Natural killer cell treated with Interleukin-12 subunit alpha and Interleukin-12 subunit beta and Interleukin-15 and Interleukin-18, amount 100 ng/mL, for 72 hours (primary cell): Measurements from ENCODE around the gene NOS1AP. TPM values are rescaled to one million over a fixed set of nuclear protein-coding genes. Genes with fewer than 3 reads are reported as not detected.

ENCODE experiments used
- ATAC-seq, 2 donors: fragments of 150-1000 bp; cut with Tn5 transposase in 1 of 2; sonication (Bioruptor Pico), chemical (Tn5 transposase) in 1 of 2; 2 replicates each; pipeline ENCODE4 v1.10.0; 2021
- DNase-seq: peaks from one replicate; pipeline ENCODE4 v3.0.0; 2022; ENCODE audit warnings: low spot score
- H3K27ac Mint-ChIP-seq, 2 donors: 1 replicate in 1 of 2; 2 replicates in 1 of 2; pipeline ENCODE4 v1.8.0; 2022; ENCODE audit warnings: mixed read lengths in 2 of 2, mild to moderate bottlenecking in 1 of 2, moderate library complexity in 1 of 2
- H3K27me3 Mint-ChIP-seq, 2 donors: 1 replicate in 1 of 2; 2 replicates in 1 of 2; pipeline ENCODE4 v1.8.0; 2022; ENCODE audit warnings: mixed read lengths in 2 of 2
- H3K36me3 Mint-ChIP-seq: one replicate; pipeline ENCODE4 v1.8.0; 2022; ENCODE audit warnings: mixed read lengths
- H3K4me1 Mint-ChIP-seq, 2 donors: 1 replicate in 1 of 2; 2 replicates in 1 of 2; pipeline ENCODE4 v1.8.0; 2022; ENCODE audit warnings: low read depth in 2 of 2, mixed read lengths in 2 of 2, mild to moderate bottlenecking in 1 of 2
- H3K4me3 Mint-ChIP-seq: one replicate; pipeline ENCODE4 v1.8.0; 2022; ENCODE audit warnings: mixed read lengths
- H3K9me3 Mint-ChIP-seq: 2 replicates; pipeline ENCODE4 v1.8.0; 2022; ENCODE audit warnings: mixed read lengths
- total RNA-seq, 2 donors: library from RNA; stranded (reverse); gene quantifications; one replicate each; pipeline ENCODE4 v1.2.3, GENCODE V29; 2022

Gene NOS1AP
- total RNA-seq, 2 donors from 2014 or later: 0.12 TPM; not detected in 1

DNA sequence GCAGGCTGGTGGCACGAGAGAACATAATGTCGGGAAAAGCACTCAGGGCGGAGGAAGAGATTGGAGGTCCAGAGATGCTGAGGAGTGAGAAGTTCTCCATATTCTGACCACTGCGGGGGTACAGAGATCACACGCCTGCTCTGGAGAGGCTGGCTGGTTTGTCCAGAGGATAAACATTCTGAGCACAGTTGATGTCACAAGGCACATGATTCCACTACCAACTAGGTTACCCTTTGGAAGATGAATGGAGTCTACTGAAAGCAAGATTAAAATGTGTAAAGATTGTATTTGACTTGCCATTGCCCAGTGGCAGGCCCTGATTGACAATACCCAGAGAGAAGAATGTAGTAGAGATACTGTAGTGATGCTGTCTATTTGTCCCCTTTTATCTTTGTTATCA is 307.2 kb downstream of the NOS1AP start, which contains the start of gene SPATA46:
TSS of gene SPATA46 (minus strand) at position 164 of the 400 bp plus-strand sequence. CDS start at position 100, 64 bp downstream.
- H3K27ac Mint-ChIP-seq: no peak within 1 kb of the TSS
- no peaks in the 10 kb centered on the region for H3K36me3 Mint-ChIP-seq
- ATAC-seq: no peak
- no peak for DNase-seq
- H3K4me1 Mint-ChIP-seq: peaks cover 6 to 9% of the 10 kb centered on the region in 2 donors
- H3K27me3 Mint-ChIP-seq: peaks cover 0 to 2% of the 10 kb centered on the region in 2 donors
- H3K4me3 Mint-ChIP-seq: no peak within 1 kb of the TSS
- H3K9me3 Mint-ChIP-seq: no peaks in the 10 kb centered on the region

DNA sequence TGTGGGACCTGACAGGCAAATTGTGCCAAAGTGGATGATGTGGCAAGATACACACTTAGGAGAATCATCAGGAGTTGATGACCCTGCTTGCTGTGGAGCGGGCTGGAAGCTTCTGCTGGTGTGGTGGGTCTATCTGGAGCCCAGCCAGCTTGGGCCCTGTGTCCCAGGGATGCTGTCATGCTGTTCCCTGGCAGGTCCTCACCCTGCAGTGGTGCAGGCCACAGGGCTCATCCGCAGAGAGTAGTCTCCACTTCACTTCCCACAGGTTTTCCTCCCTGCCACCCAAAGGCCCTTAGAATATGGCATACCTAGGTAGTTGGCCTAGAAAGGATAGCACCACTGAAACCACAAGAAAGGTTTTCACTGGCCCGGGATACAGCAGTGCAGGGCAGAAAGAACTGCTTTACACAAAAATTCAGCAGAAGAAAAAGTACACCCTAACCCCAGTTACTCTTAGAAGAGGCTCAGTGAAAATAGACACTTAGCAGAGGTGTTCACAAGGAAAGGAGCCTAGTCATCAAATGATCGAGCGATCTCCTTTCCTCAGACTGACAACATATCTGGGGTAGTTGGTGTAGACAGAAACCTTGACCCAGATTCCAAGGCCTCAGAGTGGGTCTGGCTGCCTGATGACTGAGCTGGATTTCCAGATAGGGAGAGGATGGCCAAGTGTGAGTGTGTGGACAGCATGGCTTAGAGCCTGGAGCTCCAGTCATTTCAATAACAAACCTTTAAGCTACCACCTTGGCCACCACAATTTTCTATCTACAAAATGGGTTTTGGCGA is 310.8 kb downstream of the NOS1AP start:
- H3K27me3 Mint-ChIP-seq: no peaks in the 10 kb centered on the region
- H3K9me3 Mint-ChIP-seq: no peaks in the 10 kb centered on the region
- no peak overlapping the region for H3K4me3 Mint-ChIP-seq

DNA sequence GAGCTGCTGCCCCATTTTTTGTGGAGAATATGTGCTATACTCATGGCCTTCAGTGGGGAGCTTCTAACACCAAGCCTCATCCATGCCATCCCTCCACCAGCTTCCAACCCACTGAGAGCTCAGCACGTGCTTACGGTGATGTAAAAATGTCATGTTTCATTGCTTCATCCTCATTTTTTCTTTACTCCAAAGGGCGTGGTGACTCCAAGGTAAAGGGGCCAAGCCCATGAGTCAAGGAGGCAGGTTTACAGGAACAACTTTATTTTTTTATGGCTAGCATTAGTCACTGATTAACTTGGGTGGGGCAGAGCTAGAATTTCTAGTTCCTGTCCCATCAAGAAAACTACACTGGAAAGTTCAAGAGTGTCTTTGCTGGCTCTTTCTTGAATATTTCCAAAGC is 311.9 kb downstream of the NOS1AP start, which contains the start of gene C1orf226:
TSS of gene C1orf226 (plus strand) at position 346 of the 400 bp plus-strand sequence. CDS start 174 bp downstream, outside the sequence.
- ATAC-seq (no peak), DNase-seq (no peak)
- Mint-ChIP-seq H3K9me3 (no peaks in the 10 kb centered on the region), H3K4me1 (peaks cover 0 to 4% of the 10 kb centered on the region in 2 donors), H3K27ac (no peak within 1 kb of the TSS), H3K27me3 (no peaks in the 10 kb centered on the region), H3K36me3 (no peaks in the 10 kb centered on the region), H3K4me3 (no peak within 1 kb of the TSS)

More for the DNA sequence above, 310.8 kb downstream of the NOS1AP start:
- ATAC-seq: no peak
- H3K36me3 Mint-ChIP-seq: no peaks in the 10 kb centered on the region
- H3K27ac Mint-ChIP-seq: no peak overlapping the region
- DNase-seq: no peak
- peaks cover 0 to 2% of the 10 kb centered on the region in 2 donors for H3K4me1 Mint-ChIP-seq

DNA sequence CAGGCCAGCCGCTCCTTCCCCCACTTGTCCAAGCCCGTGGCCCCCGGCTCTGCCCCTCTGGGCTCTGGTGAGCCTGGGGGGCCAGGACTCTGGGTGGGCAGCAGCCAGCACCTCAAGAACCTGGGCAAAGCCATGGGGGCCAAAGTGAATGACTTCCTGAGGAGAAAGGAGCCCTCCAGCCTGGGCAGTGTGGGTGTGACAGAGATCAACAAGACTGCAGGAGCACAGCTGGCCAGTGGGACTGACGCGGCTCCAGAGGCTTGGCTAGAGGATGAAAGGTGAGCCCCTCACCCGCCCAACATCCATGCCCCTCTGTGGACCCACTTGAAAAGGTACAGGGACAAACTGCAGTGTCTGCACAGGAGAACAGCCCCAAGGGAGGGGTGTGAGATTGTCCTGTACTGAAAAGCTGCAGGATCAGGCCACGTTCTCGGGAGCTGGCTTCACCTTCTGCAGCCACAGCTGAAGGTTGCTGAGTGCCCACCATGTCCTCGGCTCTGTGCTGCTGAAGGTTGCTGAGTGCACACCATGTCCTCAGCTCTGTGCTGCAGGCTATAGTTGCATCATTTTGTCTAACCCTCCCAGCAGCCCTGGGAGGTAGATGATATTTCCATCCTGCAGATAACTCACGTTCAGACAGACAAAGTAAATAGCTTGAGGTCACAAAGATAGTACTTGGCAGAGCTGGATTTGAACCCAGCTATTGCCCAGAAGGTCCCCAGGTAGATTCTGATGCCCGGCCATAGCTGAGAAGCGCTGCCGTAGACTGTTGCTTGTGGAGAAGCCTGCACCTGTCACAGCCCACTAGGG is 312.7 kb downstream of the NOS1AP start:
- no peaks in the 10 kb centered on the region for H3K9me3 Mint-ChIP-seq
- H3K4me3 Mint-ChIP-seq: no peak overlapping the region
- DNase-seq (no peak), ATAC-seq (no peak)
- peaks cover 0 to 4% of the 10 kb centered on the region in 2 donors for H3K4me1 Mint-ChIP-seq
- no peaks in the 10 kb centered on the region for H3K27me3 Mint-ChIP-seq
- no peaks in the 10 kb centered on the region for H3K36me3 Mint-ChIP-seq
- H3K27ac Mint-ChIP-seq: no peak overlapping the region

DNA sequence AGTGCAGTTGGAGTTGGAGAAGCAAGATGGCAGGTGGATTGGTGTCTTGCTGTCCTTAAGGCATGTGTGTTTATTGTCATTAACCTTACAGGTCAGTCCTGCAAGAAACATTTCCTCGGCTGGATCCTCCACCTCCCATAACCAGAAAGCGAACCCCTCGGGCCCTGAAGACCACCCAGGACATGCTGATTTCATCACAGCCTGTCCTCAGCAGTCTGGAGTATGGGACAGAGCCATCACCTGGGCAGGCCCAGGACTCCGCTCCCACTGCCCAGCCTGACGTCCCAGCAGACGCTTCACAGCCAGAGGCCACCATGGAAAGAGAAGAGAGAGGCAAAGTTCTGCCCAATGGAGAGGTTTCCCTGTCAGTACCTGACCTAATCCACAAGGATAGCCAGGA is 313.6 kb downstream of the NOS1AP start:
- ATAC-seq: no peak
- H3K9me3 Mint-ChIP-seq: no peaks in the 10 kb centered on the region
- H3K27ac Mint-ChIP-seq: no peak overlapping the region
- H3K4me3 Mint-ChIP-seq: no peak overlapping the region
- H3K36me3 Mint-ChIP-seq: no peaks in the 10 kb centered on the region
- H3K4me1 Mint-ChIP-seq: peaks cover 0 to 4% of the 10 kb centered on the region in 2 donors
- no peak for DNase-seq
- H3K27me3 Mint-ChIP-seq: no peaks in the 10 kb centered on the region

DNA sequence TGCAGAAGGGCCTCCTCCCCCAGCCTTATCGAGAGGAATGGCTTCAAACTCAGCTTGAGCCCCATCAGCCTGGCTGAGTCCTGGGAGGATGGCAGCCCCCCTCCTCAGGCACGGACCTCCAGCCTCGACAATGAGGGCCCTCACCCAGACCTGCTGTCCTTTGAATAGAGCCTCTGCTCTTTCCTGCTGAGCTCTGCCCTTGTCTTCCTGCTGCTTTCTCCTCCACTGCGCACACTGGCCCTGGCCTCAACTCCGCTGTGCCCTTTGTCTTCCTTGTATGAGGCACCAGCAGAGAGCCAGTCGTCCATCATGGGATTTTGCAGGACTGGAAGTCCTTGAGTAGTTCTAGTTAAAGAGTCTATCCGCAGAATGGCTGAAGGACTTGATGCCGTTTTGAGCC is 314.0 kb downstream of the NOS1AP start:
- Mint-ChIP-seq H3K9me3 (no peaks in the 10 kb centered on the region), H3K4me3 (no peak overlapping the region), H3K27me3 (no peaks in the 10 kb centered on the region), H3K4me1 (peaks cover 0 to 4% of the 10 kb centered on the region in 2 donors), H3K36me3 (no peaks in the 10 kb centered on the region), H3K27ac (no peak overlapping the region)
- DNase-seq (no peak), ATAC-seq (no peak)

DNA sequence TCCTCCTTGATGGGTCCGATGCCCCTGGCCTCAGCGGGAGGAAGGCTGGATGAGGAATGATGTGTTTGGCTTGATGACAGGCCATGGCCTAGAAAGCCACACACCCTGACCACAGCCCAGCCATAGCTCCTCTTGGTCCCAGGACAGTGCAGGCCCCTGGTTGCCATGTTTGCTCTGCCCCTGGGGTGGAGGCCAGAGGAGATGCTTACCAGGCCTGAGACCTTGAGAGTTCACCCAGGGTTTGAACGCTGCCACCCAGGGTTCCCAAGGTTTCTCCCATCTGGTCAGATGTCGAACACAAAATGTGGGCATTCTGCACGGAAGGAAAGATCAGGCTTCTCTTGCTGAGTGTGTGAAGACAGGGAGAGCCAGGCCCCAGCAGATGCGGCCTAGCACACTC is 314.6 kb downstream of the NOS1AP start:
- H3K27me3 Mint-ChIP-seq: no peaks in the 10 kb centered on the region
- no peaks in the 10 kb centered on the region for H3K36me3 Mint-ChIP-seq
- H3K9me3 Mint-ChIP-seq: no peaks in the 10 kb centered on the region
- ATAC-seq (no peak), DNase-seq (no peak)
- H3K4me3 Mint-ChIP-seq: no peak overlapping the region
- no peak overlapping the region for H3K27ac Mint-ChIP-seq
- H3K4me1 Mint-ChIP-seq: peaks cover 3 to 10% of the 10 kb centered on the region in 2 donors

DNA sequence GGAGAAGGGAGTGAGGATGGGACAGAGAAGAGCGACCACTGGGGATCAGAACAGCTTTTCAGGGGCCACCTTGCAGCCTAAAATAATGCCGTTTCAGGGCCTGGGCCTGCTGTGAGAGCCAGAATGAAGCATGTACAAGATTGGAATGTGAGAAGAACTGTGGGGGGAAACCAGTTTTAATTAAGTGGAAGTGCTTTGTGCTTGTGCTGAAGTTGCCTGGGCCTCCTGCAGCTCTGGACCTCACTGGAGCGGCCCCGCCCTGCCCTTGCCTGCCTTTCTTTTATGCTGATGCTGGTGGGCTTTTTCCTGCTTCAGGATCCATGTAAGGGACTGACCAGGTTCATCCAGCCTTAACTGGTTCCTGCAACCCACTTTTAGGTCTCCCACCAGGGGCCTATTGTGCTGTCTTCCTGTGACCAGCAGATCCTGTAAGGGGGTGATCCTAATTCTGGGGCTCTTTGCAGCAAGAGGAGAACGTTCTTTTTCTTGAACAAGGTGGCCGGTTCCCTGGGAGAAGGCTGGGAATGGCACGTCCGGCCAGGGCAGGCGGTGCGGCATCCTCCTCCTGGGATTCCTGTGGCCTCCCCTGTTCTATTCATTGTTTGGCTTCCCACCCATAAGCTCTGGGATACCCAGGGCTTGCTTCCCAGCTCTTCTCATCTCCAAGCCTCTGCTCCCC is 315.2 kb downstream of the NOS1AP start:
- no peaks in the 10 kb centered on the region for H3K27me3 Mint-ChIP-seq
- no peak overlapping the region for H3K4me3 Mint-ChIP-seq
- DNase-seq: no peak
- H3K27ac Mint-ChIP-seq: peak overlapping the region in 1 of 2 donors; percentile 79
- ATAC-seq: no peak
- no peaks in the 10 kb centered on the region for H3K9me3 Mint-ChIP-seq
- H3K36me3 Mint-ChIP-seq: no peaks in the 10 kb centered on the region
- H3K4me1 Mint-ChIP-seq: peaks cover 9 to 16% of the 10 kb centered on the region in 2 donors

DNA sequence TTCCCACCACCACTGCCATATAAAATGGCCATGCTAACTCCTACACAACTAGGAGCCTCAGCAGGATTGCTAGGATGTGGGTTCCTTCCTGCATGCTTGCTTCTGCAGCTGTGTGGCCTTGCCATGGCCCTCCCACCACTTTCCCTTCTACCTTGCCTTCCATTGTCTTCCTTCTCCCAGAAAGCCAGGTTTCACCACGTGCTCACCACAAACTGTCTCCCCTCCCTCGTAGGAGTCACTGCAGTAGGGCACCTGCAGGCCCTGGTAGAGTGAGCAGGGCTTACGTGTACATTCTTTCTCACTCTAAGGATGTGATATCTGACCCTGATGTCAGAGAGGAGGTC is 315.8 kb downstream of the NOS1AP start:
- peak overlapping the region in 1 of 2 donors; percentile 79 for H3K27ac Mint-ChIP-seq
- no peaks in the 10 kb centered on the region for H3K9me3 Mint-ChIP-seq
- DNase-seq (no peak), ATAC-seq (no peak)
- H3K36me3 Mint-ChIP-seq: no peaks in the 10 kb centered on the region
- H3K4me1 Mint-ChIP-seq: peaks cover 13 to 21% of the 10 kb centered on the region in 2 donors
- H3K27me3 Mint-ChIP-seq: no peaks in the 10 kb centered on the region
- no peak overlapping the region for H3K4me3 Mint-ChIP-seq

DNA sequence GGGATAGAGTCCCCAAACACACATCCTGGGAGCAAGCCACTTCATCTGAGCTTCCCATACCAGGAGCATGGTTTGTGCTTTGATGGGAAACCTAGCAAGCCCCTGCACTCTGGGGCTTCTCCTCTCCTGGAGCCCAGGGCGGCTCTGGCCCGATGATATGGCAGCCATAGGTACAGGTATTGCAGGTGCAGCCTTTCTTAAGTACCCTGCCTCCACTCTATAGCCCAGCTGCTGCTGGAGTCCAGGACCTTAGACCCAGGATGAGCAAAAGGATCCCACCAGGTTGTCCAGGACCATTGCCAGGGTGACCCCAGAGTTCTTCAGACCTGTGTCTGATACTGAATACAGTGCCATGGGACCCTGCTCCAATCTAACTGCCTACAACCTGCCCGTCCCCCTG is 316.2 kb downstream of the NOS1AP start:
- ATAC-seq (no peak), DNase-seq (no peak)

DNA sequence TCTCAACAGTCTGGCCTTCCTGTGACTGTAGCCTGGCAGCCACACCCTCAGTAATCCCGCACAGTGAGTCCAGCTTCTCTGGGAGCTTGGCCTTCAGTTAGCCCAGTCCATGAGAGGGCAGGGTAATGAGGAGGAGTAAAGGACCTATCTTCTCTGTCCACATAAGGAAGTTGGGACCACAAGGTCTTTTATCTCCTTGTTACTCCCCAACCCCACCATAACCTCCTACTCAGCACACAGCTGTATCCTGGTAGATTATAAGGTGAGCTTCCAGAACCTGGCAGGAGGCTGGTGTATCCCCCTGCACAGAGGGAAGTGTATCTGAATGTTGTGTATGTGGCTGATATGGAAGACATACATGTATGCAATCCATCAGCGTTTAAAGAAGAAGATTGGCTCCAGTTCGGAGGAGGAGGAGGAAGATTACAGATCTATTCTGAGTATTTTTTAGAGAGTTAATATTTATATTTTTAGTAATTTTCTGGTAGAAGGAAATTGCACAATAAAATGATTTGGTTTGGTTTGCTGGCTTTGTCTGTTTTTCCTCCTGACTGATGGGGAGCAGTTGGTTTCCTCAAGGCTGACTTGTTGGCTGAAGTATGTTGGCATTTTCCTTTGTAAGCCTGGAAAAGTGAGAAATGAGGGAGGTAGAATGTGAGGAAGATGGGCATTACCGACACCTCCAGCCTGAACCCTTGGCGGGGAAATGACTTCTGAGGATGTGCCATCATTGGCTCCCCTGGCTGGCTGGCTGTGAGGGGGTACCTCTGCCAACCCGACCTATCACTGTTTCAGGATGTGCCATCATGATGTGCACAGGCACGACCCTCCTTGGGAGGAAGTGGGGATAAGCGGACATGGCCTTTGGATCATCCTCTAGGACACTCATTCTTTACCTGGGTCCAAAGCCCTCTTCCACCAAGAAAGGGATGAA is 317.1 kb downstream of the NOS1AP start:
- Mint-ChIP-seq H3K27ac (no peak overlapping the region), H3K36me3 (no peaks in the 10 kb centered on the region), H3K9me3 (no peaks in the 10 kb centered on the region), H3K27me3 (no peaks in the 10 kb centered on the region), H3K4me1 (peaks cover 20 to 33% of the 10 kb centered on the region in 2 donors), H3K4me3 (no peak overlapping the region)
- DNase-seq: no peak
- no peak for ATAC-seq

More for the DNA sequence above, 316.2 kb downstream of the NOS1AP start:
- H3K4me1 Mint-ChIP-seq: peaks cover 18 to 25% of the 10 kb centered on the region in 2 donors
- H3K36me3 Mint-ChIP-seq: no peaks in the 10 kb centered on the region
- H3K9me3 Mint-ChIP-seq: no peaks in the 10 kb centered on the region
- H3K27ac Mint-ChIP-seq: peak overlapping the region in 1 of 2 donors; percentile 79
- H3K4me3 Mint-ChIP-seq: no peak overlapping the region
- no peaks in the 10 kb centered on the region for H3K27me3 Mint-ChIP-seq

DNA sequence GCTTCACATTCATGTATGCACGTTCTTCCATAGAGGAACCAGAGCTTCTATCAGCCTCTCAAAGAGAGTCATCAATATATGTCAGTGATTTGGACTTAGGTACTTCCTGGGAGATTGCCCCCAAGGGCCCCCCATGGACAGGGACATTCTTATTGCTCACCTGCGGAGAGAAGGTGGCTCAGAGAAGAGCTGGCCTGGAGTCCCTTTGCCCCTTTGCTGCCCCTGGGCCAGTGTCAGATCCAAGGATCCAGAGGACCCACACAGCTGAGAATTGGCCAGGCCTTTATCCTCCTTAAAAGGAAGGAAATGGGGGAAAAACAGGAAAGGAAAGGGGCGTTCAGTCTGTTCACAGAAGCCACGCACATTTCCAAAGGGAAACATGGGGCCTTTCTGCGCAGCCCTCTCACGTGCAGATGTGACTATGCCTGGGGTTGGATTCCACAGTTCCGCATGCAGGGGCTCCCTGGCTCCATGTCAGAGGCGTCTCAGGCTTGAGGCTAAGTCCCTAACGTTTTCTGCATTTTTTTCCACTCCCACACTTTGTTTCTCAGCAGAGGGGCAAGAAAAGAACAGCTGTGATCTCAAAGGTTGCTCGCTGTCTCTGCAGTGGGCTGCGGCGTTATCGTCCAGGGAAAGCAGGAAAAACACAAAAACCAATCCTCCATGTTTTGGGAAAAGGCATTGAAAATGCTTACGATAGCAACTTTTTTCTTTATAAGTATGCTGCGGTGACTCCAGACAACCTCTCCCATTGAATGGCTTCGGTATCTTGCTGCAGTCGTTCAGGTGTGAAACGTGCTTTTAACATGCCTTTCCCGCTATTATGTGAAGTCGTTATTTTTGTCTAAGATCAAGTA is 318.0 kb downstream of the NOS1AP start:
- no peaks in the 10 kb centered on the region for H3K27me3 Mint-ChIP-seq
- H3K9me3 Mint-ChIP-seq: no peaks in the 10 kb centered on the region
- H3K36me3 Mint-ChIP-seq: no peaks in the 10 kb centered on the region
- DNase-seq: no peak
- no peak overlapping the region for H3K4me3 Mint-ChIP-seq
- H3K4me1 Mint-ChIP-seq: peaks cover 29 to 41% of the 10 kb centered on the region in 2 donors
- ATAC-seq: no peak
- H3K27ac Mint-ChIP-seq: no peak overlapping the region
